Stimulated activated CD8-positive, alpha-beta memory T cell treated with anti-CD3 and anti-CD28 coated beads, Interleukin-4, amount 100 ng/mL, for 1 hour (primary cell): ENCODE measurements around the gene CTNND2.

Experiments used
- DNase-seq, 2 donors: peaks; one replicate each; pipeline ENCODE4 v3.0.0-alpha.2; 2020; ENCODE audit warnings: low read depth in 2 of 2, low spot score in 1 of 2

CTNND2 gene

GRCh38 chr5:11212706-11213105 lies 691.5 kb downstream of the CTNND2 start:
- DNase-seq = no peak

- no peak for DNase-seq
Observed at GRCh38 chr5:11197726-11198125, 706.5 kb downstream of the CTNND2 start.

DNA sequence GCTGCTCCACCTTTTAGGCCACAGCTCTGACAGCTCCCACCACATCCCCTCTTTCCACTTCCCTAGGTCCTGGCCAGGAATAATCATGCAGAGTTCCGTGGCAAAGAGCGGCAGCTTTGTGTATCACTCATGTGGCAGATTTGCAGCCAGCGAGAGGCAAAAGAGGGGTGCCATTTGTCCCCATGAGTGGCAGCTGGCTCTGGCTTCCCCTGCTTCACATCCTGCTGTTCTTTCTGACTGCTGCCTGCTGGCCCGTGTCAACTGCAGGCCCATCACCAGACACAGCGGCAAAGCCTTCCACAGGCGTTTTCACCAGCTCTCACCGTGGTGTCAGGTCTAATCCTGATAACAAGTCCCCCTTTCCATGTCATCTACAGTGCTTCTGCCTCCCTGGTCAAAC lies 712.6 kb downstream of the CTNND2 start:
- no peak for DNase-seq

DNA sequence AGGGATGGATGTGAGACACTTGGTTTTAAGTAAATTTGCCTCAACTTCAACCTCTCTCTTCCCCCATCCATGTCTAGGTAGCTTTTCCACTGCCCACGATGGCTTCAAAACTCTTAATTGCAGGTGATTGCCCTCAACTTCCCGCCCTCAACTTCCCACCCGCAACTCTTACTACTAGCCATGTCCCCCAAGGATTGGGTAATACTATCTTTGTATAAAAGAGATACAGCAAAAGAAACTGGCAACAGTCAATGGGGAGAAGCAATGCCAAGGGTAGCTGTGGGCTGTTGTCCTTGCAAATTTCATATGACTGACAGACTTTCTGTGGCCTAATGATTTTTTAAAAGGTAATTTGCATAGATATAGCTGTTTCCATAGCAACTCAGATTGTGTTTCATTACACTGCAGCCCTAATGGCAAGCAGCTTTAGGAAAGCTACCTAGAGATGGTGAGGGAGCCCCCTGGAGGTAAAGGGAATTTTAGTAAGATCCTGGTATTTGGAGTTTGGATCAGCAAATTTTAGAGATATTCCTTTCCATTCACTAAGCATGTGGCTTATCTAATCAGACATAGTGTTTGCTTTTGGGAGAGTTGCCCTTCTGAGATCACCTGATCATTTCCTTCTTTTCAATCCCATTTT lies 721.7 kb downstream of the CTNND2 start:
- no peak for DNase-seq

GRCh38 chr5:11181940-11182339 lies 722.3 kb downstream of the CTNND2 start:
- DNase-seq = no peak

DNA sequence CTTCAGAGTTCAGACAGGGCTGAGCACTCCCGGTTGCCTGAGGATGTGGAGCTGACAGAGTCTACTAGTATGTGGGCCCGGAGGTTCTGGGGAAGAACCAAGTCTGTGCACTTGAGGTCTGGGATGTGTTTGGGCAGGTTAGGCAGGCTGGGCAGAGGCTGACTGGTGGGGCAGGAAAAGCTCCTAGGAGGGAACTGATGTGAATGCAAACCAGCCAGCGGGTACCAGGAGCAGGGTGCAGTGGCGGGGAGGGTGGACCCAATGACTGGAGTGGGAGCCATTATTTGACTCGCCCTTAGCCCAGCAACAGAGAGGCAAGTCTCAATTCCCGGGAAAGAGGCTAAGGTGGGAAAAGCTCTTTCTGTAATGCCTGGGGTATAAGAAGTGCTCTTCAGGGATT lies 723.4 kb downstream of the CTNND2 start:
- DNase-seq = no peak

- DNase-seq = no peak
Observed at GRCh38 chr5:11177999-11178711, 726.1 kb downstream of the CTNND2 start.

GRCh38 chr5:11174591-11174990 lies 729.7 kb downstream of the CTNND2 start:
- DNase-seq = no peak

DNA sequence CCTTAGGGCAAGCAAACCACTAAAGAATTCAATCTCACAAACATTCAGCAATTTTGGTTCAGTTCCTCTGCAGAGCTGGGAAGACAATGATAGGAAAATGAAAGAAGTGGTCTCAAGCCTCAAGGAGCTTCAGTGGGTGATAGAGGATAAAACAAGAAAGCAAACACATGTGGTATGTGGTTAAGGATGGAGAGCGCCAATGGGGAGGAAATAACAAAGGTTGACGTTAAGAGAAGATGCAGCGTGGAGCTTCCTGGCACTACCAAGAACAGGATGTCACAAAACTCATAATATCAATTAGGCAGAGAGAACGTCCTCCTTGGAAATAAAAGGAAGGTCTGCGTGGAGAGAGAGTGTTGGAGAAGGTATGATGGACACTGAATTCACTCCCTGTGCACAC lies 731.8 kb downstream of the CTNND2 start:
- no peak for DNase-seq

DNA sequence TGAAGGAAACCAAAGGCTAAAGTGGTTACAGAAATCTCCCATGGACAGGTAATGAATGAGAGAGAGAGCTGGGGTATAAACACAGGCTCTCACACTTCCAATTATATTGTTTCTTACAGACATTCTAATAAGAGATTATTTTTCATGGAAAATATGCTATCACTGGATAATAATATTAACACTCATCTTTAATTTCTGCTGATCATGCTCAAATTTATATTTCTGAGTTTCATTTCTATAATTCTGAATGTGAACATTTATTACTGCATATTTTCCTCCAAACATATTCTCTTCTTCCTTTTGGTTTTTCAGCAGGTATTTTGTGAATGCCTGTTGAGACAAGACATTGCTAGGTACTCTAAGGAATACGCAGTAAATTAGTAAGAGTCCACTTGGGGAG lies 733.0 kb downstream of the CTNND2 start:
- no peak for DNase-seq

DNA sequence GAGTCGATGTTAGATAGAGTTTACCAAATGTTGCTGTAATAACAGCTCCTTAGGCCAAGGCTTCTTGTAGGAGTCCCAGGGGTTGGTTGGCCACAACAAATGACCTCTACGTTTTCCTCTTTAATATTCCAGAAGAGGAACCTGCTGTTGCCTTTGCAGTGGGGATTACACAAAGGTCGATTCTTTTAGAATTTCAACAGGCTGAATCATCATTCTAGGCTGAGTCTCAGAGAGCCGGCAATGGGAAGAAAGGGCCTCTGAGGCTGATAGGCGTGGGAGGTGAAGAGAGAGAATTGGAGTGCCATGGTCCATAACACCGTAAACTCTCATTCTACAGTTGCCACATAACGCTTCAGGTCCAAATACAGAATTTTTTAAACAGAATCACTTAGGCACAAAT lies 737.3 kb downstream of the CTNND2 start:
- no peak for DNase-seq

- no peak for DNase-seq
Observed at GRCh38 chr5:11164531-11165294, 739.5 kb downstream of the CTNND2 start.

GRCh38 chr5:11157132-11157531 lies 747.1 kb downstream of the CTNND2 start:
- DNase-seq = no peak

DNA sequence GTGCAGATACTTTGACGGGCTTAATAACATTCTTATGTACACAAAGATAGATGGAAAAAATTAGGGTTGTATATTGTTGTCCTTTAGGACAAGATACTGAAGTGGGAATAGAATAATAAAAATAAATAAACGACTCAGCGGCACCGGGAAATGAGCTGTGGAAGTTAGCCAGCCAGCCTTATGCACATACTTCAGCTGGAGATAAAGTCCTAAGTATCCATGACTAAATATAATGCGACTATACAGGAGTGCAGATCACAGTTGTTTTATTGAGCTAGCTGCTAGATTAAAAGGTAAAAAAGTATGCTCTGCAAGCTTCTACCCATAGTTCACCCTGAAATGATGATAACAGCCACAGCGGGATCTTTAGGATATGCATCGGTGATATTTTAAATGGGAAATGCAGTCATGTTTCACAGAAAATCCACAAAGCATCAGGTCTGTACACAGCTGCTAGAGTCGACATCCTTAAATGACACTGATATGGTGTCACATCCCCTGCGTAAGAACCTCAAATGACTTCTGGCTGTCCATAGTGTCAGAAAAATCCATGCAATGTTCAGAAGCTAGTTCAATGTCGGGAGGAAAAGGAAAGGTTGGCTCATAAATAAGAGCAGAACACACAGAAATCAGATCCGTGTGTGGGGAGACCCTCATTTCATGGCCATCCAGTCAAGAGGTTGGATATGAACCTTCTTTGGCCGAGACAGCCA lies 750.4 kb downstream of the CTNND2 start:
- DNase-seq = no peak

DNA sequence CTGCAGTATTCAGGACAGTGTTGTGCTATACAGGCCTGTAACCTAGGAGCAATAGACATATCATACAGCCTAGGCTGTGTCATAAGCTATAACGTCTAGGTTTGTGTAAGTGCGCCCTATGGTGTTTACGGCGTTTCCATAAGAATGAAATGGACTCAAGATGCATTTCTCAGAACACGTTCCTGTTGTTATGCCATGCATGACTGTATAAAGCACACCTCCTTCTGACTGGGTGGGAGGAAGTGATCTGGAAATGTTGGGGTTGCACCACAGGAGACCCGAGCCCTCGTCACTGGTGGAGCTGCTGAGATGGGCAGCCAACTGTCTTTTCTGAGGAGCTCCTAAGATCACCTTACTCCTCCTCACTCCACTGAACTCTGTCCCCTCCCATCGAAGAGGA lies 751.9 kb downstream of the CTNND2 start:
- DNase-seq = no peak

DNA sequence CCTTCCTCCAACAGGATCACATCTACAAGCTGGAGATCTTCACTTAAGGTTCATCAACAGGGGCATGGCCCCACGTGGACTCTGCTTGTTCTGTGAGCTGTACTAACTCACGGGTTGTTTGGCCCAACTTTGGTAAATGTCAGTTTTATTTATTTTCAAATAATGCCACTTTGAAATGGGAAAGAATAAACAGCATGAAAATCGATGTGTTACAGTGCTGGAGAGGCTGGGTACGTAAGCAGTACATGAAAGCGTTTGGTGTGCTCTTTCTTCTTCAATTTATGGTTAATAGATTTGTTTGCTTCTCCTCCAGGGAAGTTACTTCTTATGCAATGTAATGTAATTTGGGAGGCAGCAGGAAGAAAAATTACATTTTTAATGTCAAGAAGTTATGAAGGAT lies 753.3 kb downstream of the CTNND2 start:
- DNase-seq = no peak

GRCh38 chr5:11148810-11149539 lies 755.3 kb downstream of the CTNND2 start:
- DNase-seq = no peak

DNA sequence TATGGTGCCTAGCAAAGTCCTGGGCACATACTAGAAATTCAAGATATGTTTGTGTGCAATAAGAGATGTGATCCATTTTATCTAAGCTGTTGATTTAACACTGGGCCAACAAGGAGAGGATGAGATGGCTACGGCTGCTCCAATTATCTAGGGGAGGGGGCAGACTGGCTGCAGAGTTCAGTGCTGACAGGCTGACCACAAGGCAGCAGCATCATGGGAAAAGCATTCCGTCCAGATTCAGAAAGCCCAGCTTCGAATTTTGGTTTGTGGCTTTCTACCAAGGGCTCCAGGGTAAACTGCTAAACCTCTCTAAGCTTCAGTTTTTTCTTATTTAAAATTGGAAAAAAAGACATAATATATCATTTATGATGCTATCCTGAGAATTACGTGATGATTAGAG lies 758.1 kb downstream of the CTNND2 start:
- DNase-seq = no peak

DNA sequence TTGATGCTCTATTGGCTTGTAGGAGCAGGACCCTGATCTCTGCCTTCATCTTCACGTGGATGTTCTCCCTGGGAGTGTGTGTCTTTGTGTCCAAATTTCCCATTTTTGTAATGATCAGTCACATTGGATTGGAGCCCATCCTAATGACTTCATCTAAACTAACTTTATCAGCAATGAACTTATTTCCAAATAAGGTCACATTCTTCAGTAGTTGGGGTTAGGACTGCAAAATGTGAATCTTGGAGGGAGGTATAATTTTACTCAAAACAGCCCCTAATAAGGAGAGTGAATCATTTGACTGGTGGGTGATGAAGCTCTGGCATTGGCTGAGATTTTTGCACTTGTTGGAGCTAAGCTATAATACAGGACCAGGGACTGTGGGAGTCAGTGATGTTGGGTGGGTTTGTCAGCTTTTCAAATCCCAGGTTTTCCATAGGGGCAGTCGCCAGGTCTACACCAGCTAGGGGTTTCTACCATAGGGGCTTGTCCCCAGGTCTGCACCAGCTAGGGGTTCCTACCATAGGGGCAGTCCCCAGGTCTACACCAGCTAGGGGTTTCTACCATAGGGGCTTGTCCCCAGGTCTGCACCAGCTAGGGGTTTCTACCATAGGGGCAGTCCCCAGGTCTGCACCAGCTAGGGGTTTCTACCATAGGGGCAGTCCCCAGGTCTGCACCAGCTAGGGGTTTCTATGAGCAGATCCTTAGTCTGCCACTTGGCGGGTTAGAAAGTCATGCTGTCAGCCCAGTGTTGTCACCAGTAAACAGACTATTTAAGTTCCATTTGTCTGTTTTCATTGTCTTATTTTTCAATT lies 760.6 kb downstream of the CTNND2 start:
- DNase-seq = no peak

GRCh38 chr5:11139217-11139865 lies 764.9 kb downstream of the CTNND2 start:
- DNase-seq = no peak
